ENCODE results near the gene CAVIN1.

The CAVIN1 gene

DNA sequence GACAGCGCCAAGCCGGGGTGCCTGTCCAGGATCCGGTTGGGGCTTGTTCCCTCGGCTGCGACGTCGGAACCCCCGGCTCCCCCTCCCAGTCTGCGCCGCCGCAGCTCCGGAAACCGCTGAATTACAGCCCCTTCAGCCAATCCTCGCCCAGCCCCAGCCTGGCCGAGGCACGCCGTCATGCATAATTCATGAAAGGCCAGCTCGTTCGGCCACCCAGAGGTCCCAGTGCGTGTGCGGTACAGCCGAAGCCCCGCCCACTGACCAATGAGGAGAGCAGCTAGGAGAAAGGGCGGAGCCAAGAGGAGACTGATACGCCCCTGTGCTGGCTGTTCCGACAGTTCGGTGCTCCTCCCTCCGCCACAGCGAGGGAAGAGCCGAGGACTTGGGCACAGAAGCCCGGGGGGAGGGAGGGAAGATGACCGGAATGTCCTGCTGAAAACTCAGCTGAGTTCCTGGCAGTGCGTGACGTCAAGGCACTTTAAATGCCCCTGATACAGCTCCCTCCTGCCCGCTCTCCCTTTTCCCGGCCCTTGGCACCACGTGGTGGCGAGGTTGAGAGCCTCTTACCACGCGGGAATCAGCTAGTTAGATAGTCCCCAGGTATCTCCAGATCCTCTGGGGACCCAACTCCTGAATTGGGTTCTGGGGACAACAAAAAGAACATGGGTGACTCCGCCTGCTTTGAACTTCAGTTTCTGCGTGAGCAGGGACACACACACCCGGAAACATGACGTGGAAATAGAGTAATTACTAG lies 34.5 kb downstream of the CAVIN1 start, which contains the start of gene STAT3 (continued):
- TF ChIP-seq YY1 (tag by site-specific recombination; IDR thresholded peaks at IDR 0.05) (peak; percentile 70), ZNF777 (tag by site-specific recombination; IDR thresholded peaks at IDR 0.05; ENCODE audit: borderline replicate concordance) (0 out of 2 replicates have a peak, but pooled peaks have one; percentile 28), ZNF792 (tag by site-specific recombination; IDR thresholded peaks at IDR 0.05) (no peak), ZNF366 (tag by site-specific recombination; conservative IDR thresholded peaks at IDR 0.05) (peak; percentile 96), ZXDB (tag by site-specific recombination; IDR thresholded peaks at IDR 0.05) (peak; percentile 98), ATF2 (tag by site-specific recombination; IDR thresholded peaks at IDR 0.05; ENCODE audit: low read depth) (peak; percentile 95), KLF8 (tag by site-specific recombination; IDR thresholded peaks at IDR 0.05) (peak; percentile 98), ZNF24 (tag by site-specific recombination; IDR thresholded peaks at IDR 0.05) (peak; percentile 99), RBAK (tag by site-specific recombination; IDR thresholded peaks at IDR 0.05) (no peak), PRDM4 (tag by site-specific recombination; IDR thresholded peaks at IDR 0.05) (peak; percentile 83), ZNF184 (tag by site-specific recombination; IDR thresholded peaks at IDR 0.05) (peak; percentile 87), KLF10 (tag by site-specific recombination; IDR thresholded peaks at IDR 0.05) (peak; percentile 97), ZNF37A (tag by site-specific recombination; IDR thresholded peaks at IDR 0.05) (peak; percentile 27; the same call in 1 of the 2 replicates), FEZF1 (tag by site-specific recombination; IDR thresholded peaks at IDR 0.05) (peak; percentile 93), ZNF521 (tag by site-specific recombination; IDR thresholded peaks at IDR 0.05) (no peak), ZNF302 (tag by site-specific recombination; IDR thresholded peaks at IDR 0.05; ENCODE audit: low read depth) (peak; percentile 55; the same call in 1 of the 2 replicates), ZBTB6 (tag by site-specific recombination; IDR thresholded peaks at IDR 0.05) (no peak; the same call in 1 of the 2 replicates), OSR2 (tag by site-specific recombination; IDR thresholded peaks at IDR 0.05) (peak; percentile 70), ZSCAN23 (tag by site-specific recombination; IDR thresholded peaks at IDR 0.05) (peak; percentile 96), MEIS1 (CRISPR knock-in tag; IDR thresholded peaks at IDR 0.05; ENCODE audit: borderline replicate concordance) (no peak), ZIC2 (tag by site-specific recombination; IDR thresholded peaks at IDR 0.05) (peak; percentile 69), GLIS1 (tag by site-specific recombination; IDR thresholded peaks at IDR 0.05) (peak; percentile 73)
- TF ChIP-seq, protein P1, sequence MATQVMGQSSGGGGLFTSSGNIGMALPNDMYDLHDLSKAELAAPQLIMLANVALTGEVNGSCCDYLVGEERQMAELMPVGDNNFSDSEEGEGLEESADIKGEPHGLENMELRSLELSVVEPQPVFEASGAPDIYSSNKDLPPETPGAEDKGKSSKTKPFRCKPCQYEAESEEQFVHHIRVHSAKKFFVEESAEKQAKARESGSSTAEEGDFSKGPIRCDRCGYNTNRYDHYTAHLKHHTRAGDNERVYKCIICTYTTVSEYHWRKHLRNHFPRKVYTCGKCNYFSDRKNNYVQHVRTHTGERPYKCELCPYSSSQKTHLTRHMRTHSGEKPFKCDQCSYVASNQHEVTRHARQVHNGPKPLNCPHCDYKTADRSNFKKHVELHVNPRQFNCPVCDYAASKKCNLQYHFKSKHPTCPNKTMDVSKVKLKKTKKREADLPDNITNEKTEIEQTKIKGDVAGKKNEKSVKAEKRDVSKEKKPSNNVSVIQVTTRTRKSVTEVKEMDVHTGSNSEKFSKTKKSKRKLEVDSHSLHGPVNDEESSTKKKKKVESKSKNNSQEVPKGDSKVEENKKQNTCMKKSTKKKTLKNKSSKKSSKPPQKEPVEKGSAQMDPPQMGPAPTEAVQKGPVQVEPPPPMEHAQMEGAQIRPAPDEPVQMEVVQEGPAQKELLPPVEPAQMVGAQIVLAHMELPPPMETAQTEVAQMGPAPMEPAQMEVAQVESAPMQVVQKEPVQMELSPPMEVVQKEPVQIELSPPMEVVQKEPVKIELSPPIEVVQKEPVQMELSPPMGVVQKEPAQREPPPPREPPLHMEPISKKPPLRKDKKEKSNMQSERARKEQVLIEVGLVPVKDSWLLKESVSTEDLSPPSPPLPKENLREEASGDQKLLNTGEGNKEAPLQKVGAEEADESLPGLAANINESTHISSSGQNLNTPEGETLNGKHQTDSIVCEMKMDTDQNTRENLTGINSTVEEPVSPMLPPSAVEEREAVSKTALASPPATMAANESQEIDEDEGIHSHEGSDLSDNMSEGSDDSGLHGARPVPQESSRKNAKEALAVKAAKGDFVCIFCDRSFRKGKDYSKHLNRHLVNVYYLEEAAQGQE (tag by site-specific recombination; IDR thresholded peaks at IDR 0.05): peak; percentile 46; the same call in 1 of the 2 replicates
- TF ChIP-seq, protein P2, sequence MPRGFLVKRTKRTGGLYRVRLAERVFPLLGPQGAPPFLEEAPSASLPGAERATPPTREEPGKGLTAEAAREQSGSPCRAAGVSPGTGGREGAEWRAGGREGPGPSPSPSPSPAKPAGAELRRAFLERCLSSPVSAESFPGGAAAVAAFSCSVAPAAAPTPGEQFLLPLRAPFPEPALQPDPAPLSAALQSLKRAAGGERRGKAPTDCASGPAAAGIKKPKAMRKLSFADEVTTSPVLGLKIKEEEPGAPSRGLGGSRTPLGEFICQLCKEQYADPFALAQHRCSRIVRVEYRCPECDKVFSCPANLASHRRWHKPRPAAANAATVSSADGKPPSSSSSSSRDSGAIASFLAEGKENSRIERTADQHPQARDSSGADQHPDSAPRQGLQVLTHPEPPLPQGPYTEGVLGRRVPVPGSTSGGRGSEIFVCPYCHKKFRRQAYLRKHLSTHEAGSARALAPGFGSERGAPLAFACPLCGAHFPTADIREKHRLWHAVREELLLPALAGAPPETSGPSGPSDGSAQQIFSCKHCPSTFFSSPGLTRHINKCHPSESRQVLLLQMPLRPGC (tag by site-specific recombination; IDR thresholded peaks at IDR 0.05): peak; percentile 94

All from HEK293 (cell line).